Superior temporal gyrus (tissue), 1 donor: ENCODE results near the gene RDH16.
A peak's percentile ranks its signal among the peaks of the same experiment; 100 is the strongest.
"Not testable (repeated sequence)": the region's sequence is repeated elsewhere in the genome, so short reads cannot be mapped to it uniquely, and the experiment has no call there.

Experiments used
- DNase-seq: peaks from one replicate; pipeline ENCODE4 v3.0.0-alpha.2; 2016; ENCODE audit errors: extremely low spot score

RDH16 gene

DNA sequence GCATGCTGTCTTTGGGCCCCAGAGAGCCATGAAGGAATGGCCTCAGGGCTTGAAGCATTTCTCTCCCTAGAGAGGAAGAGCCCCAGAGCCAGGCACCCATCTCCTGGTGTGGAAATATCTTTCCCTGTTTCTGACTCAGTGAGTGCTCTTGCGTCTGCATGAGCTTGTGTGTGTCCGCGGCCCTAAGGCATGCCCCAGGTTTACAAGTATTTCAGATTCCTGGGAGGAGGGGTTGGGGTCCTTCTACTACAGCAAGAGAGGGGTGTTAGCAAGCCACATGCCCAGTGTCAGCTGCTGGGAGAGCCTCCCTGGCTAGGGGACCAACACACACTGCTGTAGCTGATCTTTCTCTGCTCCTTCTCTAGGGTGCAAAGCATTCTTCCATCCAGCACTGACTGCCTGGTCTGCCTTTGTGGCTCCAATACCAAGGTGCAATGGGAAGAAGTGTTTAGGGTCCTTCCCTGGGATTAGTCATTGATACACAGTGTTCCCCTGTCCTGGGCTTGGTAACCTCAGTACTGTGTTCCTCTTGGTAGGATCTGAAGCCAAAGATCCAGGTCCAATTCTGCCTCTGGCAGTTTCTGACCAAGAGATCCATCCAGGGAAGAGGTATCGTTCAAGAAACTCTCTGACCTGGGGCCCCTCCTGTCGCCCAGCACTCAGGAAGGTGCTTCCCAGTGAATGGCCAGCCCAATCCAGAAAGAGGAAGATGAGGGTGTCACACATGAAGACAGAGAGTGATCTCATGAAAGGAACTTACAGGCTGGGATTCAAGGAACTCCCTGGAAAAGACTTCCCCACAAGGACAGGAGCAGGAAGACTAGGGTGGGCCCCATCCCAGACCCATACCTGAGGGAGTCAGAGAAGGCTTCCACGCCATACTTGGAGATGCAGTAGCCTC, 3.1 kb downstream of the RDH16 start:
- no peak for DNase-seq

DNA sequence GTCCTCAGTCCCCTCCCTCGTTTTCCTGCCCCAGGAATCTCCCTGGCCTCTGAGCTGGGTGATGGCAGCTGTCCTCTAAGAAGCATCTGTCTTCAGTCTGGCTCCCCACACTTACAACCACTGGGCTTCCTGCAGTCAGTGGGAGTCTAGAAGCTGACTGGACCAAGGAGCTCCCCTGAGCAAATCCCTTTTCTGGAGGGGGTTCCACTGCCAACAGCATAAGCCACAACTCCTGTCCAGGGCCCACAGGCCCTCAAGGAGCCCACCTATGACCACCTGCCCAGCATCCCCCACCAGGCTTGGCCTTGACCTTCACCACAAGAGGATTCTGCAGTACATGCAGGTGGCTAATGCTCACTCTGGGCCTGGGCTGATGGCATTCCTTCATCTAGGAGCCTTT, 4.1 kb downstream of the RDH16 start:
- DNase-seq = no peak

DNA sequence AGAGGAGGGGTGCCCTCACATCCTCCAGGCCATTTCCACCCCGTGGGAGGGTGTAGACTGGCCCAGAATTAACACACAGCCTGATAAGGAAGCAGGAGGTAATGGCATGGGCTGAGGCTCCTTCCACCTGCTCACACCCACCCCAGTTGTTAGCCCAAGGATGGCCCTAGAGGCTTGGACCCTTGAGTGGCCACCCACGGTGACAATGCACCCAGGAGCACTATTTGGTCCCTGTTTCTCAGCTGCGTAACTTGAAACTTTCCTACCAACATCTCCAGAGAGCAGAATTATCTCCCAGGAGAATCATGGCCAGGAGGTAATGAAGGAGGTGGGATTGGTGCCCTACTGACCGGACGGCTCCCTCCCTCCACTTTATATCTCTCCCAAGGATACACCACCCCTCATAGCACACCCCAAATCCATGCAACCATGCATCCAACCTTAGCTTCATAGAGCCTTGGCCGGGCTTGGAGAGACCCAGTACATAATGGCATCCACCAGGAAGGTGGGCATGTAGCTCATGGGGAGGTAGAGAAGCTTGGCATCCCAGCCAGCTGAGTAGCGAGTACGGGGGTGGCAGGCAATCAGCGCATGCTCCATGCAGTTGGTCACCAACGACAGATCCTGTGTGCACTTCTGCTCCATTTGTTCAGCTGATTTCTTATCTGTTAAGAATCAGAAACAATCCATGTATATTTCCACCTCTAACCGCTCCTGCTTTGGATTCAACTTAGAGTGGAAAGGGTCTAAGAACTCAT, 5.6 kb downstream of the RDH16 start:
- no peak for DNase-seq

DNA sequence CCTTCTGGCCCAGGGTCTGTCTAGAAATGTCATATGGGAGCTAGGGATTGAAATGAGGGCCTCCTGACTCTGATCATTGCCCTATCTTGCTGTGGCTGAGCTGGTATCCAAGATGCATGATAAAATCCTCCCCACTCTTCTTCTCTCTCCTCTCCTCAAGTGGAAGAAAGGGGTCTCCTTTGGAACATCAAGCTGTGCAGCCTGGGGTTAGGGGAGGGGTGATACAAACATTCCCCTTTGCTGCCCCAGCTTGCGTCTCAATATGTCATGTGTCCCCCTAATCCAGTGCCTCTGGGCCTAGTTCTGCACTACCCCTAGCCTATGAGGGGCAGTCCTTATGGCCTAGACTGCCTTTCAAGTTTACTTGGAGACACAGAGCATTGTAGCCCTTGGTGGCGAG, 8.5 kb downstream of the RDH16 start:
- DNase-seq = no peak

DNA sequence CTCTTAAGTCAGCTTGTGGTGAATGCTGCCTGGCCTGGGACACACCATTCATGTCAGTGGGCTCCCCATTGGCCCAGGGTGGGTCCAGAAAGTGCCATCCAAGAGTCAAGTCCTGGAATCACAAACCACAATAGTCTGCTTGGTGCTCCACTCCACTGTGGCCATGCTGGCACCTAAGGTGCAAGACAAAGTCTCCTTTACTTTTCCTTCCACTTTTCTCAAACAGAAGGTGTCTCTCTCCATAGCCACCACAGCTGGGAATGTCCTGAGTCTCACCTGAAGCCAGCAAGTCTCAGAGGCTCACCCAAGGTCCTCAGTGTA, 9.0 kb downstream of the RDH16 start:
- DNase-seq = no peak

DNA sequence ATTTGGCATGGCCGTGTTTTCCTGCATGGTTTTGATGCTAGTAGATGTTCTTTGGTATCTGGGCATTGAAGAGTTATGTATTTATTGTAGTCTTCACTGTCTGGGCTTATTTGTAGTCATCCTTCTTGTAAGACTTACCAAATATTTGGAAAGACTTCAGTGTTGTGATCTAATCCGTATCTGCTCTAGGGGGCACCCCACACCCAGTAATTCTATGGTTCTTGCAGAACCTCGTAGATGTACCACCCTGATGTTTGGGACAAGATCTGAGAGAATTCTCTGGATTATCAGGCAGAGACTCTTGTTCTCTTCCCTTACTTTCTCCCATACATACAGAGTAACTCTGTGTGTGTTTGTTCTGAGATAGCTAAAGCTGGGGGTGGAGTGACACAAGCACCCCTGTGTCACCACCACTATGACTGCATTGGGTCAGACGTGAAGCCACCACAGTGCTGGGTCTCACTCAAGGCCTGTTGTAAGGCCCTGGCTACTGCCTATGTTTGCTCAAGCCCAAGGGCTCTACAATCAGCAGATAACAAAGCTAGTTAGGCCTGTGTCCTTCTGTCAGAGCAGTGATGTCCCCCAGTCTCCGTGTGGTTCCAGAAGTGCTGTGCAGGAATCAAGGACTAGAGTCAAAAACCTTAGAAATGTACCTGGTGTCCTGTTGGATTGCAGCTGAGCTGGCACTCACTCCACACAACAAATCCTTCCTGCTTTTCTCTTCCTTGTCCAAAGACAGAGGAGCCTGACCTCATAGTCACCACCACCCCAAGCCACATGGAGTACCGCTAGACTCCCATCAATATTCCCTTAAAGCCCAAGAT, 9.6 kb downstream of the RDH16 start:
- DNase-seq = no peak

DNA sequence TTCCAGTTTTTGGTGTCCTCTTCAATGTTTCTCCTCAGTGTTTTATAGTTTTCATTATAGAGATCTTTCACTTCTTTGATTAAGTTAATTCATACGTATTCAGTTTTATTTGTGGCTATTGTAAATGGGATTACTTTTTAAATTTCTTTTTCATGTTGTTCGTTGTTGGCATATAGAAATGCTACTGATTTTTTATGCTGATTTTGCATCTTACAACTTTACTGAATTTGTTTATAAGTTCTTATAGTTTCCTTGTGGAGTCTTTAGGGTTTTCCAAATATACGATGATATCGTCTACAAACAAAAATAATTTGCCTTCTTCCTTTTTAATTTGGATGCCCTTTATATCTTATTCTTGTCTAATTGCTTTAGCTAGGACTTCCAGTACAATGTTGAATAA, 13.5 kb downstream of the RDH16 start:
- no peak for DNase-seq

DNA sequence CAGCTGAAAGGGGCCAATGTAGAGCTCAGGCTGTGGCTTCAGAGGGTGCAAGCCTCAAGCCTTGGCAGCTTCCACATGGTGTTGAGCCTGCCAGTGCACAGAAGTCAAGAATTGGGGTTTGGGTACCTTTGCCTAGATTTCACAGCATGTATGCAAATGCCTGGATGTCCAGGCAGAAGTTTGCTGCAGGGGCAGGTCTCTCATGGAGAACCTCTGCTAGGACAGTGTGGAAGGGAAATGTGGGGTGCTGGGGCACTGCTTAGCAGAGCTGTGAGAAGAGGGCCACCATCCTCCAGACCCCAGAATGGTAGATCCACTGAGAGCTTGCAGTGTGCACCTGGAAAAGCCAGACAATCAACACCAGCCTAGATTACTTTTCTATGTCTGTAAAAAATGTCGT, 14.0 kb downstream of the RDH16 start:
- DNase-seq = not testable (repeated sequence)

DNA sequence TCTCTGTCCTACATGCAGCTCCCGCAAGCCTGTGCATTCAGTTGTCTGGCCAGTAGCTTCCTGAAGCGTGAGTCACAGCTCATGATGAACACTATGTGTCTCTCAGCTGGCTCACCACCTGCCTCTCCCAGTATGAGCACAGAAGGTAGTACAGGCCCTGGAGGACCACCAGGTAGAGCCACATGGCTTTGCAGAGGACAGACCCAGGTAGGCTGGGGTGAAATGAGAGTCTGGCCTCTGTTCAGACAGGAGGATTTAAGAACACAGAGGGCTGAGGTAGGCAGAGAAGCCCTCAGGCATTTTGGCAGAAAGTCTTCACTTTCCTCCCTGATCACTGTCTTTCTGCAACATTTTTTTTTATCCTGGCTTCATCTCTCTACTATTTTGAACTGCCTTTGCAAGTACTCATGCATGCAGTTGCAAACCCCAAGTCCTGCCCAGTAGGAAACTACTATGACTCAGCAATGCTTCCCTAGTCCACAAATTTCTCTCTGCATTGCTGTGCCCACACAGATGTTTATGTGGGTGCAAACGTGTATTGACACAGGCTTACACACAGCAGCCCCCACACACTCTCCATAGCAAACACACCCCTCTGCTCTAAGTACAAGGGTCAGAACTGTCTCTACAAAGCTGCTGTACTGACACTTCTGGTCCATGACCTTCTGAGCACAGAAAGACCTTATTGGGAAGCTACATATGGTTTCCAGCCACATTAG, 15.9 kb downstream of the RDH16 start:
- peak; percentile 35 for DNase-seq

DNA sequence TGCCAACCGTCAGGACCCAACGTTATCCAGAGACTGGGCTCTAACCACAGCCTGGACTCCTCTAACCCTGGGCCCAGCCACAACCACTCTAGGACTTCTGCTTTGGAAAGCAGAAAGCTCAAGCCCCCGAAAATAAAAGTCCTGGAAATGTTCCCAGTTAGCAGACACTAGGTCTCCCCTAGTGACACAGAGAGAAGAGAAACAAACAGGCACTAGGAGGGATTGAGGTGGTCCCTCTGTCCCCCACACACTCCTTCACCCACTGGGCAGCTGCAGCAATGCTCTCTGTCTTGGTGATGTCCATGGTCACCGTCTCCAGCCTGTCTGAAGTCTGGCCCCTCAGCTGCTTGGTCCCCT, 16.5 kb downstream of the RDH16 start:
- DNase-seq = not testable (repeated sequence)

DNA sequence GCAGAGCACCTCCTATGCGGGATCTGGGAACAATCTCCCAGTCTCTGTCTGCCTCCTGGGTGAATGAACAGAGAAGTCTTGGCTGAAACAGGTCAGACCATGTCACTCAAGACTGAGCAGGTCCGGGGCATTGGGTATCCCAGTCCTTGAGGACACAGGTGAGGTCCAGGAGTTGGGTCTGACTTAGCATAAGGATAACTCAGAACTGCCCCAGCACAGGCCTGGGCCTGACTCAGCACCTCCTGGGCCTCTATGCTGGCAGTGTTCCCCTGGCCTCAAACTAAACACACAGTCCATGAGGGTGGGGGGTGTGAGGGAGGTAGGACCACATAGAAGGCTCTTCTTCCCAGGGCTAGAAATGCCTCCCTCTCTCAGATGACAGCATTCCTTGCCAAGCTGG, 21.7 kb downstream of the RDH16 start:
- no peak for DNase-seq

DNA sequence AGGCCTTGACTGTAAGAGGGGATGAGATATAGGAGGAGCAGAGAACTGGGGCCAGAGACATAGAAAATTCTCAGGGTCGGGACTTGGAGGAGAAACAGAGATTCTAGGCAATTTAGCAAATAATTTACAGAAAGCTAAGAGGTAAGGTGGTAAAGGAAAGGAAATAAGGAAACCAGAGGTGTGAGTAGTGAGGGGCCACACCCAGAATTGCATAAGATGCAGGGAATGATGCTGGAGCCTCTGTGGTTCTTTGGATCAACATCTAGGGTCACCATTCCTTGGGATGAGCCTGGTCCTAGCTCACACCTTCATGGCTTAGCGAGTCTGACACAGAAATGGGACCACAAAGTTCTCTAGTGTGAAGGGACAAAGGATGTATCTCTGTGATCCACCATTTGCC, 22.3 kb downstream of the RDH16 start:
- no peak for DNase-seq

DNA sequence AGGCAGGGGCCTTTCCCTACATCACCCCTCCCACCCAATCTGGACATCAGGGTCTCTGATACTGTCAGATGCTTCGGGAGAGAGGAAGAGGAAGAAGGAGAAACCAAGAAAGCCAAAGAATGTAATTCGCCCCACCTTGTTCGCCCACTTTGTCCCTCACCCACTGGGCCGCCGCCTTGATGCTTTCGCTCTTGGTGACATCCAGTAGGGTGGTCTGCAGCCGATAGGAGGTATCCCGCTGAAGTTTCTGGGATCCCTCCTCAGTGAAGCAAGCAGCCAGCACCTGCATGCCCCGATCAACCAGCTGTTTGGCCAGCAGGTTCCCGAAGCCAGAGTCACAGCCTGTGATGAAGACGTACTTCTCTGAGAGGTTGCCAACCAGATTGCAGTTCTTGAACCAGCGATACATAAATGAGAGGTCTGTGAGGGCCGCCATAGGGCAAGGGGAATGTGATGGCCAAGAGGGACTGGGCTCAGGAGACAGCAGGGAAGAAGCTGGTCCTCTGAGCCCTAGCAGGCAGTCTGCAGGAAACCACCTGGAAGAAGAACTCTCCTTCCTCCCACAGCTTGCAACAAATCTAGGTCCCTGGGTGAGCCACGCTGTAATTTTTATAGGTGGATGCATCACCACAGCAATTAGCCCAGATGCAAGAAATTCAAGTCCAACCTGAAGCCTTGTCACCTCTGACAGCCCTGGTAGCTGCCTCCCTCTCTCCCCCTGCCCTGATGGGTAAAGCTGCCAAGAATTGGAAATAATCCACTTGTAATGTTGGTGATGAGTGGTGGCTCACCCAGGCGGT, 23.4 kb downstream of the RDH16 start, which contains the start of gene SDR9C7:
TSS of gene SDR9C7 (minus strand) at position 583 of the 800 bp plus-strand sequence. CDS start at position 436, 147 bp downstream.
- DNase-seq = no peak

DNA sequence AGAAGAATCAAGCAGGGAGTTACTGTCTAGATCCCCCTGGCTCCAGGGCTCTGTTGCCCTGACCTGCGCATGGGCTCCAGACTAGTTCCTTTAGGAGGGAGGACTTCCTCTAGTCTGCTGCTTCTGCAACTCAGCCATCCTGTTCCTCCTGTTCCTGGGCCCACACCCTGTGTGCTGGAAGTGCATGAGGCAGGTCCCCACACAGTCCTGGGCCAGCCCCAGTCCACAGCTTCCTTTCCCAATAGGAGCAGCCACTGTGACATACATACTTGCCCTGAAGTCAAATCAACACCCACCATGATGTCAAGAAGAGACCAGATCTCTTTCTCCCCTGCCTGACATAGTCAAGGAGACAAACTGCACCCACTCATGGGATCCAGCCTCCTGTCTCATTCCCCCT, 24.5 kb downstream of the RDH16 start:
- DNase-seq = no peak

DNA sequence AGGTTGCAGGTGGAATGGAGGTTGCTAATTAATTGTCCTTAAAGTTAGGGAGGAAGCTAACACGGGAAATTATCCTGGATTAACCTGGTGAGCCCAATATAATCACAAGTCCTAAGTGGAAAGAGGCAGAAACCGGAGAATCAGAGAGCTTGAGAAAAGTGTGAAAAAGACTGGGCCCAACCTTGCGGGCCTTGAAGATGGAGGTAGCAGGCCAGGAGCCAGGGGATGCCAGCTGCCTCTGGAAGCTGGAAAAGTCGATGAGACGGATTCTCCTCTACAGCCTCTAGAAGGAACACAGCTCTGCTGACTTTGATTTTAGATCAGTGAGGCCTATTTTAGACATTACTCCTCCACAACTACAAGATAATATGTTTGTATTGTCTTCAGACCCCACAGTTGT, 25.3 kb downstream of the RDH16 start:
- DNase-seq = no peak

DNA sequence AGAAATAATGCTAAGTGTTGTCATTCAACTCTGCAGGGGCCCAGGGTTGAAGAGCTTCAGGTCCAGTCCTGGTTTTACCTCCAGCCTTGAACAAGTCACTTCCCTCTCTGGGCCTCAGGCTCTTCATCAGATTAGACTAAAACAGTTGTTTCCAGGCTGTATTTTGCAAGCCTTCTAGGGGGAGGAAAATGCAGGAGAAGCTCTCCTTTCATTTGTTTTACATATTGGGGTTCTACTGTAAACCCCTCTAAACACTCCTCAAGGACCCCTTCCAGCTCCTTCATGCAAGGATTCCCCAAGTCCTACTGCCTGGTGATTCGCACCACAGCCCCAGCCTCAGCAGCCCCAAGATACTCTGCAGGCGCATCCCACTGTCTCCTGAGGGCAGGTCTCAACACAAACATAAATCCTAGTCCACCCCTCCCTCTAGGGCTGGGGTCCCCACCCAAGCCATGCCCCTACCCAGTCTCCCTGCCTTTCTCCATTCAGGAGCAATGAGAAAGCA, 25.9 kb downstream of the RDH16 start:
- DNase-seq = peak; percentile 14

DNA sequence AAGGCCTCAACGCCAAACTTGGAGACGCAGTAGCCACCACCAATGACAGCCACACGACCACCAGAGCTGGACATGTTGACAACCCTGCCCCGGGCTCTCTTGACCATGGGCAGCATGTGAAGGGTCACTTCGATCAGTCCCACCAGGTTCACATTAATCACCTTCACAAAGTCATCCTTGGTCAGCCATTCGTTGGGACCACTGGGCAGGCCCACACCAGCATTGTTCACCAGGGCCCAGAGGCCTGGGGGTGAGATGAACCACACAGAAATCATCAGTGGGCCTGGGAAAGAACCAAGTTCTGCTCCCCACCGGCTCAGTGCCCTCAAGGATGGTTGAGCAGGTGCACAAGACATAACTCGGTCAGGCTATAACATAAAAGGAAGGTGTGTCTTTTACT, 27.2 kb downstream of the RDH16 start:
- DNase-seq = no peak

DNA sequence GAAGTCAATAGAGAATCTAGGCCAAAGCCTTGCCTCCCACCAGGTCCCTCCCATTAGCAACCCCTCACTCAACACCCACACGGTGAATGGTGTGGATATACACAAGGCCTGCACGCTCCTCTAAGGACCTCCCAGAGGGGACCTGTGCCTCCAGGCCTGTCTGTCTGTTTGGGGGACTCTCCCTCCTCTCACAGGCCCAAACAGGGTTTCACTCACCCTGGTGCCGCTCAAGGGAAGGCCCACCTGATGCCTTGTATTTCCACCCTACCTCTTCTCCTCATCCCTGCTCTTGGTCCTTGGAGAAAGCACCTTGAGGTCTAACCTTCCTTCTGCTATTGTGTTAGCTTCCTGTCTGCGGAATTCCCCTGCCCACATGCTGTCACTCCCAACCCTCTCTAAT, 27.6 kb downstream of the RDH16 start:
- DNase-seq = no peak

DNA sequence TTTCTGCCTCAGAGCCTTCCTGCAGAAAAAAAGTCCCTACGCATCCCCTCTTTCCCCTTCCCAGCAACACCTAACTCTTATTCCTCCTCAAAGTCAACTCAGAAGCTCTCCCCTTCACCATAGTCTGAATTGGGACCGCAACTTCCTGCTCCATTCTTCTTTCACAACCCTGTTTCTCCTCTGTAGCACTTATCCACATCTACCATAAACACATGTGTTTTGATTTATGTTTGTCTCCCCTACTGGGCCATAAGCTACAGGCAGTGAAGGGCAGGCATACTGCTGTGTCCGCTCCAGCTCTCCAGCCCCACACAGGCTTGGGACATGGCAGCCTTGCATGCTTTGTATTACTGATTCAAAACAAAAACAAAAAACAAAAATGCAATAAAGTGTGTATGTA, 29.1 kb downstream of the RDH16 start:
- DNase-seq = no peak

DNA sequence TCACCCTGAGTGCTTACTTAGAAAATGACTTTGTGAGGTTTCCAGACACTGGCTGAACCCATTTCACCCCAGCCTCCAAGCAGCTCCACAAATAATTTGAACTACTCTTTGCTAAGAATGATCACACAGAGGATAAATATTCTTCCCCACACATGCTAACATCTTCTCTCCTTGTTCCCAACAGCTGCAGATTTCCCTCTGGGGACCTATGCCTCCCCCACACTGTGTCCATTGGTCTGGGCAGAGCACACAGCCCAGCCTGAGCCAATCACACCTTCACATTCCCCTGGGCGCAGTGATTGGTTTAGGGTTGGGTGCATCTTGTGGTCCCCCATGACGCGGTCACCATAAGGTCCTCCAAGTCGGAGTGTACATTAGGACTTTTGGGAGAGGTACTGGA, 30.1 kb downstream of the RDH16 start:
- no peak for DNase-seq

DNA sequence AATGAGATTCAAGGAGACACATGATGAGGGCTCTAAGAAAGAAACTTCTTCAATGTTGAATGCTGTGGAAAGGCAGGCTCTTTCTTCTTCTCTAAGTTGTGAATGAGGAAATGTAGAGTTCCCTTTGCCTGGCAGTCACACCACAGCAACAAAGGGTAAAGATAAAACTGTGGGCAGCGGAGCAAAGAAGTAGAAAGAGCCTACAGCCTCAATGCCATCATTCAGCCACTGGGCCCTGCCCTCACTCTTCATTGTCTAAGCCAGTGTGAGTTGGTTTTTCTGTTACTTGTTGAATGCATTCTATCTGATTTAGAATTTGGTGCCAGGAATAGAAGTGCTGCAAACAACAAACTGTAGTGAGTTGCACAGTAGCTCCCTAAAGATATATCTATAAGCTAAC, 35.4 kb downstream of the RDH16 start:
- DNase-seq = no peak
